HCT116 (cell line): Measurements from ENCODE around the gene MATK. TPM values are rescaled to one million over a fixed set of nuclear protein-coding genes. Genes with fewer than 3 reads are reported as not detected.

Experiments used
- ATAC-seq: fragments of 200-7000 bp; cut with Tn5 transposase; 2 replicates; pipeline ENCODE4 v1.9.1; 2020; ENCODE audit warnings: mild to moderate bottlenecking, moderate library complexity
- BruUV-seq: library from RNA; stranded (reverse); fragments of 400-500 nt; replicated peaks from 2 replicates; lab custom pipeline; 2021; lab: Mats Ljungman, UMichigan
- CTCF ChIA-PET: fragments of 300-600 bp; sonication (Branson Sonifier 250); formaldehyde crosslinking; loops from one replicate; lab custom pipeline; 2021; ENCODE audit warnings: antibody characterized with exemption; lab: Charles Lee
- POLR2A ChIA-PET: fragments of 300-600, 350-600 bp; sonication (Branson Sonifier 250); formaldehyde crosslinking; loops from one replicate; lab custom pipeline; 2021; ENCODE audit warnings: antibody characterized with exemption; lab: Charles Lee
- RAD21 ChIA-PET, 2 experiments: fragments of 300-600 bp; sonication (Branson Sonifier 250); formaldehyde crosslinking; loops; one replicate each; lab custom pipeline; 2023; ENCODE audit warnings: low total read pairs in 2 of 2; ENCODE audit not compliant: uncharacterized antibody in 2 of 2, unreplicated experiment in 2 of 2, low non-redundant PET in 1 of 2; lab: Charles Lee
- DNase-seq: peaks from one replicate; pipeline ENCODE4 v3.0.0-alpha.2; 2010; ENCODE audit warnings: low read depth, low spot score
- H2AFZ ChIP-seq: fragments of 200-600 bp; shearing (Covaris generic), sonication (generic); 2 replicates; pipeline ENCODE4 v1.6.1; 2017; ENCODE audit warnings: low read depth, mixed run types, mixed read lengths, antibody characterized with exemption, low read length; ENCODE audit not compliant: poor library complexity, severe bottlenecking
- H3K27ac ChIP-seq: 2 replicates; pipeline ENCODE4 v1.5.1; 2012; ENCODE audit warnings: low read depth, low read length
- H3K27me3 ChIP-seq: fragments of 200-600 bp; sonication (generic); 2 replicates; pipeline ENCODE4 v1.6.1; 2016; ENCODE audit warnings: mixed run types, low read length, mixed read lengths; ENCODE audit not compliant: insufficient read depth
- H3K36me3 ChIP-seq, 2 experiments: fragments of 200-500 bp in 1 of 2; fragments of 200-600 bp in 1 of 2; sonication (Bioruptor generic) in 1 of 2; sonication (generic) in 1 of 2; 2 replicates each; pipeline versions ENCODE4 v1.5.1 to v1.6.1; 2014 to 2016; ENCODE audit warnings: low read length in 2 of 2, inconsistent platforms in 1 of 2, mixed read lengths in 1 of 2, mixed run types in 1 of 2; ENCODE audit not compliant: insufficient read depth in 2 of 2, control insufficient read depth in 1 of 2
- H3K4me1 ChIP-seq, 2 experiments: fragments of 200-600 bp in 1 of 2; sonication (generic) in 1 of 2; 2 replicates each; pipeline versions ENCODE4 v1.5.1 to v1.6.1; 2012 to 2017; ENCODE audit warnings: low read length in 2 of 2, inconsistent platforms in 1 of 2, mild to moderate bottlenecking in 1 of 2, mixed read lengths in 1 of 2, mixed run types in 1 of 2, moderate library complexity in 1 of 2; ENCODE audit not compliant: insufficient read depth in 2 of 2, control insufficient read depth in 1 of 2
- H3K4me2 ChIP-seq: fragments of 200-600 bp; sonication (generic); 2 replicates; pipeline ENCODE4 v1.6.1; 2017; ENCODE audit warnings: mixed run types, low read length, mixed read lengths
- H3K4me3 ChIP-seq, 2 experiments: fragments of 200-600 bp in 1 of 2; sonication (generic) in 1 of 2; replicated peaks in 1 of 2; 2 replicates each; pipeline ENCODE4 v1.5.1; 2011 to 2016; ENCODE audit warnings: low read length in 2 of 2, control low read depth in 1 of 2, low read depth in 1 of 2, mild to moderate bottlenecking in 1 of 2, mixed read lengths in 1 of 2, mixed run types in 1 of 2
- H3K79me2 ChIP-seq: fragments of 200-600 bp; sonication (generic); 2 replicates; pipeline ENCODE4 v1.6.1; 2017; ENCODE audit warnings: mild to moderate bottlenecking, mixed run types, low read length, moderate library complexity, mixed read lengths; ENCODE audit not compliant: insufficient read depth
- H3K9ac ChIP-seq: fragments of 200-600 bp; sonication (generic); 2 replicates; pipeline ENCODE4 v1.6.1; 2016; ENCODE audit warnings: low read length, mixed read lengths
- H3K9me2 ChIP-seq: fragments of 200-600 bp; sonication (generic), shearing (Covaris generic); 2 replicates; pipeline ENCODE4 v1.6.1; 2017; ENCODE audit warnings: mixed run types, mild to moderate bottlenecking, moderate library complexity; ENCODE audit not compliant: insufficient read depth
- H3K9me3 ChIP-seq, 2 experiments: fragments of 200-500 bp in 1 of 2; fragments of 200-600 bp in 1 of 2; sonication (Bioruptor generic) in 1 of 2; sonication (generic) in 1 of 2; 2 replicates each; pipeline ENCODE4 v1.6.1; 2014 to 2017; ENCODE audit warnings: low read length in 2 of 2, mixed read lengths in 2 of 2, inconsistent platforms in 1 of 2, low read depth in 1 of 2, mild to moderate bottlenecking in 1 of 2, mixed run types in 1 of 2, moderate library complexity in 1 of 2; ENCODE audit not compliant: control insufficient read depth in 1 of 2, insufficient read depth in 1 of 2
- H4K20me1 ChIP-seq: fragments of 200-600 bp; sonication (generic), shearing (Covaris generic); 2 replicates; pipeline ENCODE4 v1.6.1; 2017; ENCODE audit warnings: mixed run types, mild to moderate bottlenecking, moderate library complexity; ENCODE audit not compliant: insufficient read depth
- ATF3 ChIP-seq: IDR thresholded peaks from 2 replicates; pipeline ENCODE4 v1.6.1; 2012
- CTCF ChIP-seq, 3 experiments: fragments of 200-600 bp in 1 of 3; sonication (generic) in 1 of 3; IDR thresholded peaks in 2 of 3; conservative IDR thresholded peaks in 1 of 3; 2 replicates each; pipeline ENCODE4 v1.5.1; 2012 to 2017; ENCODE audit warnings: low read depth in 2 of 3, low read length in 2 of 3, antibody characterized with exemption in 1 of 3, borderline replicate concordance in 1 of 3, control low read depth in 1 of 3, mild to moderate bottlenecking in 1 of 3, mixed read lengths in 1 of 3, mixed run types in 1 of 3, moderate library complexity in 1 of 3; ENCODE audit not compliant: insufficient read depth in 1 of 3
- EZH2 ChIP-seq: fragments of 200-600 bp; sonication (generic); IDR thresholded peaks from 2 replicates; pipeline ENCODE4 v1.6.1; 2017; ENCODE audit warnings: antibody characterized with exemption, mixed run types
- REST ChIP-seq: IDR thresholded peaks from 2 replicates; pipeline ENCODE4 v1.6.1; 2012; ENCODE audit warnings: low read depth
- TCF7L2 ChIP-seq: IDR thresholded peaks from 2 replicates; pipeline ENCODE4 v1.7.0; 2011; ENCODE audit warnings: borderline replicate concordance, inconsistent platforms; ENCODE audit not compliant: insufficient read depth, insufficient read length; ENCODE audit errors: extremely low read depth
- ZBTB33 ChIP-seq: IDR thresholded peaks from 2 replicates; pipeline ENCODE4 v1.6.1; 2011; ENCODE audit warnings: mild to moderate bottlenecking, low read length, moderate library complexity; ENCODE audit not compliant: insufficient replicate concordance; ENCODE audit errors: extremely low read depth
- ZFX ChIP-seq: fragments of 450-650 bp; IDR thresholded peaks from 2 replicates; pipeline ENCODE4 v1.6.1; 2017
- ZNF274 ChIP-seq: fragments of 200-500 bp; sonication (Bioruptor generic); IDR thresholded peaks from 2 replicates; pipeline ENCODE4 v1.6.1; 2014; ENCODE audit warnings: mild to moderate bottlenecking, low read depth, low read length, inconsistent platforms
- intact Hi-C: fragments of 100-400 bp; cut with micrococcal nuclease; formaldehyde crosslinking; loops from 2 replicates; pipeline ENCODE4 v1.10.0; 2022
- total RNA-seq: library from RNA; stranded (reverse); gene quantifications from one replicate; pipeline ENCODE4 v1.2.1, GENCODE V29; 2021; ENCODE audit not compliant: unreplicated experiment

MATK gene
- total RNA-seq, 1 experiment from 2014 or later = not detected

- Histone ChIP-seq H3K27ac (no peak overlapping the region), H3K4me3 (no peak overlapping the region), H3K36me3 (no peaks in the 10 kb centered on the region), H3K4me2 (no peak overlapping the region), H3K9ac (no peak overlapping the region), H3K27me3 (no peaks in the 10 kb centered on the region), H3K9me2 (no peaks in the 10 kb centered on the region), H3K9me3 (peaks cover 9 to 21% of the 10 kb centered on the region in 2 experiments; a peak in 3 of 4 replicates), H2AFZ (no peak overlapping the region), H3K4me1 (no peaks in the 10 kb centered on the region), H3K79me2 (no peaks in the 10 kb centered on the region), H4K20me1 (no peaks in the 10 kb centered on the region)
- no TSS peak for BruUV-seq
- intact Hi-C loops = no loop called here
- TF ChIP-seq CTCF (IDR thresholded peaks at IDR 0.05 in 2 of 3, conservative IDR thresholded peaks at IDR 0.05 in 1 of 3; ENCODE audit: borderline replicate concordance in 1 of 3, insufficient read depth in 1 of 3, low read depth in 2 of 3, low read length in 2 of 3) = peak; percentile 14 to 51 (median 42); a peak in 4 of 6 replicates
- TF ChIP-seq EZH2 = no peak
- TF ChIP-seq TCF7L2 = no peak
- ATAC-seq = peak; percentile 57
- DNase-seq = no peak
- ChIA-PET RAD21 (no interaction called here), POLR2A (interaction anchor here (1.6 kb wide), 1 partner anchor 21 kb away, joined by 4 read pairs; the partner anchor contains the start of gene MRPL54), CTCF (no interaction called here)
Measured at GRCh38 chr19:3783660-3784584, 2.3 kb downstream of the MATK start.

GRCh38 chr19:3782903-3783302, 3.3 kb downstream of the MATK start:
- Histone ChIP-seq H3K4me2 (no peak overlapping the region), H3K9me3 (peaks cover 9 to 21% of the 10 kb centered on the region in 2 experiments; a peak in 3 of 4 replicates)
- TF ChIP-seq ZBTB33 = no peak
- TF ChIP-seq ZFX = no peak
- TF ChIP-seq REST = no peak
- no peak for TF ChIP-seq ATF3
- TF ChIP-seq ZNF274 = no peak
- no peak for TF ChIP-seq EZH2

More at GRCh38 chr19:3782903-3783302, 3.3 kb downstream of the MATK start:
- no peak for DNase-seq
- ATAC-seq = no peak
- ChIA-PET RAD21 (no interaction called here), POLR2A (interaction anchor here (1.6 kb wide), 1 partner anchor 20 kb away, joined by 4 read pairs; the partner anchor contains the start of gene MRPL54), CTCF (no interaction called here)
- Histone ChIP-seq H3K36me3 (no peaks in the 10 kb centered on the region), H3K27me3 (no peaks in the 10 kb centered on the region), H3K27ac (no peak overlapping the region), H3K79me2 (no peaks in the 10 kb centered on the region), H3K4me1 (no peaks in the 10 kb centered on the region), H2AFZ (no peak overlapping the region), H3K9ac (no peak overlapping the region), H3K9me2 (no peaks in the 10 kb centered on the region), H3K4me3 (no peak overlapping the region), H4K20me1 (no peaks in the 10 kb centered on the region)
- intact Hi-C loops = no loop called here
- no TSS peak for BruUV-seq
